Measurements from ENCODE around the gene EEFSEC.

The EEFSEC gene

GRCh38 chr3:128235207-128235926 lies 82.1 kb downstream of the EEFSEC start:
- no peak for DNase-seq (ENCODE audit: low read depth, low spot score)
- H3K4me3 ChIP-seq (ENCODE audit: low read length) = no peak overlapping the region

GRCh38 chr3:128236657-128237056 lies 83.4 kb downstream of the EEFSEC start:
- no peak overlapping the region for H3K4me3 ChIP-seq (ENCODE audit: low read length)
- DNase-seq (ENCODE audit: low read depth, low spot score) = no peak

DNA sequence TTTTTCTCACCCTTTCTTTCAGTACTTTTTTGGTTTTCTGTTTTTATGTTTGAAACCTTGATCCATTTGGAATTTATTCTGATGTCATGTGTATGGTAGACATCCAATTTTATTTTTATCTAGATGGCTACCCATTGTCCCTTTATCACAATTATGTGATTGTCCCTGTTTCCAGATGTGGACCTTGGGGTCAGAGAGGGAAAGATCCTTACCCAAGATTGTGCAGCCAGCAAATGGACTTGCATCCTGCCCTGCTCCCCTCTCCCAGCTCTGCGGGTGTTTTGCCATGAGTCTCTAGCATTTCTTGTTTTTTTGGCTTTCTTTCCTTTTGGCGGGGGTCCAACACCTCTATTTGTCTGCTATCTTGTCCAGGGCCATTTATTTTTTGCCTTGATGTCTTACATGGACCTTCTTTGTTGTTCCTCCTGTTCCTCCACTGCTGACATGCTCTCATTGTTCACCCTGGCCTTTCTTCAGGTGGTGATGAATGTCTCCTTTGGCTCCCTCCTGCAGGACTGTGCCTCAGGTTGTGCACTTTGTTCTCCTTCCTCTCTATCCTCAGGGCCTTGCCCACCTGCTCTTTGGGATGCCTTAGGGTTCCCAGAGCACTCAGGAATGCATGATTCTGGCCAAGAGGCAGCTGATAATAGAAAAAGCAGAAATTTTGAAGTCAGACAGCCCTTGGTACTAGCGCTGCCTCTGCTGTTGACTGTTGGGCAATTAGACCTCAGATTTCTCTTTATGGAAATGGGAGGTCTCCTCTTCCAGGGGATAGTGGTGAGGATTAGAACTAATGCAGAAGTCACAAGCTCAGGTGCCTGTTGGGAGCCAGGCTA lies 84.3 kb downstream of the EEFSEC start:
- DNase-seq (ENCODE audit: low read depth, low spot score) = no peak
- no peak overlapping the region for H3K4me3 ChIP-seq (ENCODE audit: low read length)

- H3K4me3 ChIP-seq (ENCODE audit: low read length) = no peak overlapping the region
- DNase-seq (ENCODE audit: low read depth, low spot score) = no peak
These were observed 84.9 kb downstream of the EEFSEC start for GRCh38 chr3:128238184-128238489.

DNA sequence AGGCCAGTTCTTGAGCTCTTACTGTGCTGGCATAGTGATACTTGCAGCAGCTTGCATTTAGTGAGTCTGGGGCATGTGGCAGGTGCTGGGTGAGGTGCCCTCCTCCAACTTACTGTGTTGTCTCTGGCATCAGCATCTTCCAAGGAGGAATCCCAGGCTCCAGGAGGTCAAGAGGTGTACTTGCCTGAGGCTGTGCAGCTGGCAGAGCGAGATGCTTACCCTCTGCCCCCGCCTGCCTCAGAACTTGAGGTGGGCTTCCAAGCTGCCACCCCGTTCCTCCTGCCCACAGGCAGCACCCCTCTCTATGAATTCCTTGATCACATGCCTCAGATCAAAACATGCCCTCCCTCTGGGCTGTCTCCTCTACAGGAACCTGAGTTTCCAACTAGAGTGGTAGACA lies 86.0 kb downstream of the EEFSEC start:
- H3K4me3 ChIP-seq (ENCODE audit: low read length) = no peak overlapping the region
- no peak for DNase-seq (ENCODE audit: low read depth, low spot score)

DNA sequence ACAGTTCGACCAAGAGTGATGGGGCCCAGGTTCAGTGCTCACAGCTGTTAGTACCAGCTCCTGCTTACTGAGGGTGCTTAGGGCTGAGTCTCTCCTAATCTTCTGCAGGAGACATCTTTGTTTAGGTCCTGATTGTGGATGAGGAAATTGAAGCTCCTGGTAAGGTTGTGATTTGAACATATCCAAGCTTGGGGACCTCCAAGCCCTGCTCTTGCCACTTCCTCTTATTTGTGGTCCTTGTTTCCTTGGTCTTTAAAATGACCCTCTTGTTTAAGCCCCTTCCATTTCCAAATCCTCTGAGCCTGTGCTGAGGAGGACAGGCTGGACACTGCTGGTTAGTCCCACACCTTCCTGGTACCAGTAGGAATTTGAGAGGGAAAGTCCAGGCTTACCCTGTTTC lies 87.0 kb downstream of the EEFSEC start:
- no peak overlapping the region for H3K4me3 ChIP-seq (ENCODE audit: low read length)
- no peak for DNase-seq (ENCODE audit: low read depth, low spot score)

DNA sequence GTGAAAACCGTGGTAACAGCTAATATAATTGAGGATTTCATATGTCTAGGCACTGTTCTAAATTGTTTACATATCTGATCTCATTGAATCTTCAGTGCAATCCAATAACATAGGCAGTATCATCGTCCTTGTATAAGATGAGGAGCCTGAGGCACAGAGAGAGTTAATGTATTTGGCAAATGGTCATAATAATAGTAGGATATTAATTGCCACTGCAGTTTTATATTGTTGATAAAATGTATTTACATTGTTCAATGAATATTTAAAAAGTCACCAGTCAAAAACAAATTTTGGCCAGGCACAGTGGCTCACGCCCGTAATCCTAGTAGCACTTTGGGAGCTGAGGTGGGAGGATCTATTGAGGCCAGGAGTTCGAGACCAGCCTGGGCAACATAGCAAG lies 88.5 kb downstream of the EEFSEC start:
- H3K4me3 ChIP-seq (ENCODE audit: low read length) = no peak overlapping the region
- no peak for DNase-seq (ENCODE audit: low read depth, low spot score)

DNA sequence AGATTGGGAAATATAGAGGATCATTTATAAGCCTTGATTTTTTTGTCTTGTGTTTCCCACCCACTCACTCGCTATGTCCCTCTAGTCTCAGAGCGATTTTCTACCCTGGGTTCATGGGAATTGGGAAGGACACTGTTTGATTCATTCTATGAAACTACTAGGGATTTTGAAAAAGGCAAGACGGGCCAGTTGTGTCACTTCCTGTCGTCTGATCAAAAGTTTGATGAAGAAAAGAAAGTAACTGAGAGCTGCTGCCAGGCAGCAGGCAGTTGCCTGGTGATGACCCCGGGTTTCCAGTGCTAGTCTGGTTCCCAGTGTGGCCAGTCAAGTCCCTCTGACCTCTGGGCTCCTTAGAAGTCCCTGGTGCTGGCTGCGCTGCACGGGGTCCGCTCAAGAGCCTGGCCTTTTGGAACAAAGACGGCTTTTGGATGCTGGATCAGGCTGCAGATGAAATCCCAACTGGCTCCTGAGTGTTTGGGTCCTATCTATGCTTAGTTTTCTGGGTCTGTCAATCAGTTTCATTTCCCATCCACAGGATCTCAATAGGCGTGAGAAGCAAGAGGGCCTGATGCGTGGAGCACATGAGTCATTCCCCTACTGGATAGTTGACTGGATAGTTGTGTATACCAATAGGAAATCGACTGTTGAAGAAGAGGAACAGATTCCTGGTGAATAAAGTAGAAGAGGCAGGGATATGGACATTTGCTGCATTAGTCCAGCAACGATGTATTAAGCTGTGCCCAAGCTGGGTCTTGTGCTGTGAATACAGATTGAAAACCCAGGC lies 89.7 kb downstream of the EEFSEC start:
- peak; percentile 22 for DNase-seq (ENCODE audit: low read depth, low spot score)
- no peak overlapping the region for H3K4me3 ChIP-seq (ENCODE audit: low read length)

- no peak for DNase-seq (ENCODE audit: low read depth, low spot score)
- H3K4me3 ChIP-seq (ENCODE audit: low read length) = no peak overlapping the region
These were observed 90.6 kb downstream of the EEFSEC start for GRCh38 chr3:128243602-128244504.

DNA sequence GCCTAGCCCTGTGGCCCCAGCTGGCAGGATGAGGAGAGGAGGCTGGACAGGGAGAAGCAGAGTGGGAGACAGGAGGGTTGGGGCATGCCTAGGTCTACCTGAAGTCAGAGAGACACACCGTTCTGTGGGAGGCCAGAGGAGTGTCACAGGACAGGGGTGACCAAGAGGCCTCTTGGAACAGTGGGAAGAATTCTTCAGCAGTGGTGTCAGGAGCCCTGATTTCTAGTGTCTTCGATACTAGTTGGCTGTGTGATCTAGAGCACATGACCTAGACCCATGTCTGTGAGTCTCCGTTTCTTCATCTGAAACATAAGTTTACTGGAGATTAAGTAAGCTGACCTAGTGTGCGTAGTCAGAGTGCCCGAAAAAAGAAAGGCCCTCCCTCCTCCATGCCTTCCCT lies 92.2 kb downstream of the EEFSEC start:
- H3K4me3 ChIP-seq (ENCODE audit: low read length) = no peak overlapping the region
- DNase-seq (ENCODE audit: low read depth, low spot score) = no peak

GRCh38 chr3:128247666-128248409 lies 94.6 kb downstream of the EEFSEC start:
- no peak for DNase-seq (ENCODE audit: low read depth, low spot score)
- H3K4me3 ChIP-seq (ENCODE audit: low read length) = no peak overlapping the region

DNA sequence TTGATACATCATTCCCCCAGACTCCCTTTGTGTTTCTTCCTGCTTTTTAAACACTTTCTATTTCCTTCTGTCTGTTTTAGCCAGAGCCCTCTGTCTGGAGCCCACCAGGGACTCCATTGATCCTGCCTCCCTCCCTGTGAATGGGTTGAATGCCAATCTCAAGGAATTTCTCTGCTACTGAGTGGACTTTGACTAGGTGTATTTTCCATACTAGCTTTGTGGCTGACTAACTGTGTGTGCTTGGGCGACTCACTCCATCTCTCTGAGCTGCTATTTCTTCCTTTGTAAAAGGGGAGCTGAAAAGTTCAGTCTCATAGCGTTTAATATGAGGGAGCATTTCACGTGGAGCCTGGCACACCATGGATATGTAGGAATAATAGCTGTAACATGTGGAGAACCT lies 98.8 kb downstream of the EEFSEC start:
- no peak for DNase-seq (ENCODE audit: low read depth, low spot score)
- H3K4me3 ChIP-seq (ENCODE audit: low read length) = no peak overlapping the region

DNA sequence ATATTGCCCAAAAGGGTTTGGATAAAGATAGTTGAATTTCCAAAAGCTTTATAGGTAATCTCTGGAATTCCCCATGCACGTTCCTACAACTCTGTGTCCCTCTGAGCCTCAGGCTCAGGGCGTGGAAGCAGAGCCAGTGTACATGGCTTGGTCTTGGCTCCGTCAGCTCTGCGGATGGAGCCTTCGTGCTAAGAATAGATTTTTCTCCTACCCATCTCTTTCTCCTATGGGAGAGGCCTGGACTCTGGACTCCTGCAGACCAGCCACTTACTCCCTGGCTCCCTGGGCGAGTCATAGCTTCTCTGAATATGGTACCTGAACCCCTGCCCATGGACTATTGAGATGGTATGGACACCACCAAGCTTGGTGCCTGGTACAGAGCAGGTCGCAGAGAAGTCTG lies 99.9 kb downstream of the EEFSEC start:
- no peak overlapping the region for H3K4me3 ChIP-seq (ENCODE audit: low read length)
- DNase-seq (ENCODE audit: low read depth, low spot score) = no peak

- no peak for DNase-seq (ENCODE audit: low read depth, low spot score)
- no peak overlapping the region for H3K4me3 ChIP-seq (ENCODE audit: low read length)
These were observed 100.8 kb downstream of the EEFSEC start for GRCh38 chr3:128254066-128254590.

GRCh38 chr3:128254967-128255366 lies 101.7 kb downstream of the EEFSEC start:
- H3K4me3 ChIP-seq (ENCODE audit: low read length) = no peak overlapping the region
- no peak for DNase-seq (ENCODE audit: low read depth, low spot score)

- no peak overlapping the region for H3K4me3 ChIP-seq (ENCODE audit: low read length)
- DNase-seq (ENCODE audit: low read depth, low spot score) = no peak
These were observed 102.8 kb downstream of the EEFSEC start for GRCh38 chr3:128256131-128256530.

- no peak for DNase-seq (ENCODE audit: low read depth, low spot score)
- no peak overlapping the region for H3K4me3 ChIP-seq (ENCODE audit: low read length)
These were observed 104.4 kb downstream of the EEFSEC start for GRCh38 chr3:128257632-128258031.

GRCh38 chr3:128260275-128260674 lies 107.0 kb downstream of the EEFSEC start:
- no peak overlapping the region for H3K4me3 ChIP-seq (ENCODE audit: low read length)
- DNase-seq (ENCODE audit: low read depth, low spot score) = no peak
